HG03064 (cell line): ENCODE results near the gene TRIP6.
A peak's percentile ranks its signal among the peaks of the same experiment; 100 is the strongest.
"Not testable (repeated sequence)": the region's sequence is repeated elsewhere in the genome, so short reads cannot be mapped to it uniquely, and the experiment has no call there.

Experiments used
- ATAC-seq: cut with Tn5 transposase; IDR thresholded peaks from one replicate; pipeline ENCODE4 v1.9.1; 2021; ENCODE audit warnings: low read depth; ENCODE audit not compliant: unreplicated experiment

Gene TRIP6

GRCh38 chr7:100836812-100837098 is 30.4 kb upstream of the TRIP6 start:
- ATAC-seq, result no peak

- ATAC-seq, result no peak
Measured at GRCh38 chr7:100837099-100837836, 29.9 kb upstream of the TRIP6 start.

GRCh38 chr7:100839361-100839760 is 27.8 kb upstream of the TRIP6 start:
- ATAC-seq, result no peak

GRCh38 chr7:100840470-100841100 is 26.6 kb upstream of the TRIP6 start:
- ATAC-seq, result no peak

- no peak for ATAC-seq
Measured at GRCh38 chr7:100847360-100847759, 19.8 kb upstream of the TRIP6 start.

GRCh38 chr7:100852048-100852872 is 14.9 kb upstream of the TRIP6 start, which contains the start of gene SLC12A9:
Gene SLC12A9, plus strand, starts transcription at chr7:100852713. Its CDS starts 1,485 bp downstream, at chr7:100854198.
- ATAC-seq, result peak; percentile 91

- ATAC-seq, result no peak
Measured at GRCh38 chr7:100854146-100854895, 12.9 kb upstream of the TRIP6 start.

GRCh38 chr7:100854899-100855298 is 12.3 kb upstream of the TRIP6 start:
- ATAC-seq, result not testable (repeated sequence)

GRCh38 chr7:100855515-100855914 is 11.7 kb upstream of the TRIP6 start:
- ATAC-seq, result no peak

GRCh38 chr7:100856871-100857282 is 10.3 kb upstream of the TRIP6 start:
- no peak for ATAC-seq

GRCh38 chr7:100859856-100860255 is 7.3 kb upstream of the TRIP6 start:
- no peak for ATAC-seq

- ATAC-seq, result no peak
Measured at GRCh38 chr7:100860702-100861615, 6.2 kb upstream of the TRIP6 start.

- no peak for ATAC-seq
Measured at GRCh38 chr7:100861616-100861985, 5.6 kb upstream of the TRIP6 start.

GRCh38 chr7:100863406-100863950 is 3.7 kb upstream of the TRIP6 start:
- no peak for ATAC-seq

GRCh38 chr7:100864263-100864845 is 2.8 kb upstream of the TRIP6 start:
- ATAC-seq, result no peak

GRCh38 chr7:100865372-100865911 is 1.7 kb upstream of the TRIP6 start:
- no peak for ATAC-seq

GRCh38 chr7:100865938-100866728 is 1.1 kb upstream of the TRIP6 start:
- no peak for ATAC-seq

- no peak for ATAC-seq
Measured at GRCh38 chr7:100866729-100867039, 503 bp upstream of the TRIP6 start.
